Left lung (tissue), 10 donors: Measurements from ENCODE around the gene ERCC2. TPM values are rescaled to one million over a fixed set of nuclear protein-coding genes. Genes with fewer than 3 reads are reported as not detected.

Source experiments
- ATAC-seq: fragments of 200-7000 bp; cut with Tn5 transposase; one replicate; pipeline ENCODE4 v1.9.1; 2020; ENCODE audit warnings: moderate library complexity
- DNase-seq, 4 donors: peaks; one replicate each; pipeline ENCODE4 v3.0.0-alpha.2; 2013 to 2020
- H3K27ac ChIP-seq, 2 donors: fragments of 200-600 bp; sonication (generic) in 1 of 2; one replicate each; pipeline versions ENCODE4 v1.5.0 to v1.8.0; 2020 to 2021
- H3K27me3 ChIP-seq, 2 donors: fragments of 200-600 bp; sonication (generic) in 1 of 2; one replicate each; pipeline versions ENCODE4 v1.5.0 to v1.8.0; 2020 to 2021
- H3K36me3 ChIP-seq, 2 donors: fragments of 200-600 bp; sonication (generic) in 1 of 2; one replicate each; pipeline versions ENCODE4 v1.5.0 to v1.8.0; 2020 to 2021
- H3K4me1 ChIP-seq, 2 donors: fragments of 200-600 bp; one replicate each; pipeline ENCODE4 v1.8.0; 2021
- H3K4me3 ChIP-seq, 2 donors: fragments of 200-600 bp; sonication (generic) in 1 of 2; one replicate each; pipeline versions ENCODE4 v1.5.0 to v1.8.0; 2020 to 2021; ENCODE audit warnings: mild to moderate bottlenecking in 1 of 2
- H3K9me3 ChIP-seq, 2 donors: fragments of 200-600 bp; sonication (generic) in 1 of 2; one replicate each; pipeline versions ENCODE4 v1.5.0 to v1.8.0; 2020 to 2021
- intact Hi-C, 2 donors: fragments of 100-400 bp; cut with DNase I; formaldehyde crosslinking; loops; one replicate each; pipeline versions ENCODE4 v1.11.2 to v1.14.2; 2022
- polyA plus RNA-seq, 6 donors: library from polyadenylated mRNA; unstranded; fragments of 120-200 nt; gene quantifications; one replicate each; pipeline ENCODE4 v1.2.1, GENCODE V29; 2013; ENCODE audit not compliant: insufficient read length in 6 of 6
- total RNA-seq, 2 donors: library from RNA; stranded (reverse); fragmentation: NEBNext Ultra II Directional; extraction: Animal tissue kit (Norgen Biotek cat#: 25700); gene quantifications; one replicate each; pipeline ENCODE4 v1.2.1, GENCODE V29; 2021
- TF ChIP-seq, protein P1 (sequence below), 2 donors: fragments of 200-600 bp; sonication (generic) in 1 of 2; IDR thresholded peaks; one replicate each; pipeline versions ENCODE4 v1.5.0 to v1.8.0; 2021; ENCODE audit warnings: antibody characterized with exemption in 2 of 2
- donor health status: DM: no; HTN: yes; CAD: no.
- donor health status: DM: no; HTN: no; CAD: no.

ERCC2 gene
- total and polyA plus RNA-seq, 8 donors: 21.2 to 36.7 (median 31.3) TPM

DNA sequence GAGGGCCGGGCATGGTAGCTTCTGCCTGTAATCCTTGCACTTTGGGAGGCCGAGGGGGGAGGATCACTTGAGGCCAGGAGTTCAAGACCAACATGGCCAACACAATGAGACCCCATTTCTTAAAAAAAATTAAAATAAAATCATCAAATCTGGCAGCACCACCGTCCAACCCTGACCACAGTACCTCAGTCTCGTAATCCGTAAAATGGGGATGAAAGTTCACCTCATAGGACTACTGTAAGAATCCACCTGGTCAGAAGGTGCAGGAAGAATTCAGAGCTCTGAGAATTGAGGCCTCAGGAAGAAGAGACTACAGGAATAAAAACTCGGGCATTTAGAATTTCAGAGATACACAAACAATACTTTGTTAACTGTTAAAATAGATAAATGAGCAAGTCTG, 31.4 kb upstream of the ERCC2 start:
- no peak overlapping the region for H3K4me3 ChIP-seq
- peaks cover 0 to 60% of the 10 kb centered on the region in 2 donors for H3K27me3 ChIP-seq
- H3K36me3 ChIP-seq: peaks cover 0 to under 1% of the 10 kb centered on the region in 2 donors
- TF ChIP-seq, protein P1, sequence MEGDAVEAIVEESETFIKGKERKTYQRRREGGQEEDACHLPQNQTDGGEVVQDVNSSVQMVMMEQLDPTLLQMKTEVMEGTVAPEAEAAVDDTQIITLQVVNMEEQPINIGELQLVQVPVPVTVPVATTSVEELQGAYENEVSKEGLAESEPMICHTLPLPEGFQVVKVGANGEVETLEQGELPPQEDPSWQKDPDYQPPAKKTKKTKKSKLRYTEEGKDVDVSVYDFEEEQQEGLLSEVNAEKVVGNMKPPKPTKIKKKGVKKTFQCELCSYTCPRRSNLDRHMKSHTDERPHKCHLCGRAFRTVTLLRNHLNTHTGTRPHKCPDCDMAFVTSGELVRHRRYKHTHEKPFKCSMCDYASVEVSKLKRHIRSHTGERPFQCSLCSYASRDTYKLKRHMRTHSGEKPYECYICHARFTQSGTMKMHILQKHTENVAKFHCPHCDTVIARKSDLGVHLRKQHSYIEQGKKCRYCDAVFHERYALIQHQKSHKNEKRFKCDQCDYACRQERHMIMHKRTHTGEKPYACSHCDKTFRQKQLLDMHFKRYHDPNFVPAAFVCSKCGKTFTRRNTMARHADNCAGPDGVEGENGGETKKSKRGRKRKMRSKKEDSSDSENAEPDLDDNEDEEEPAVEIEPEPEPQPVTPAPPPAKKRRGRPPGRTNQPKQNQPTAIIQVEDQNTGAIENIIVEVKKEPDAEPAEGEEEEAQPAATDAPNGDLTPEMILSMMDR (IDR thresholded peaks at IDR 0.05): no peak
- DNase-seq (no peak), ATAC-seq (no peak)
- no peaks in the 10 kb centered on the region for H3K9me3 ChIP-seq
- no peak overlapping the region for H3K27ac ChIP-seq
- intact Hi-C loops: no loop called here
- H3K4me1 ChIP-seq: peaks cover 21 to 57% of the 10 kb centered on the region in 2 donors

- ATAC-seq (no peak), DNase-seq (no peak)
- TF ChIP-seq, protein P1 (IDR thresholded peaks at IDR 0.05): no peak
- Histone ChIP-seq H3K9me3 (no peaks in the 10 kb centered on the region), H3K4me1 (peaks cover 19 to 50% of the 10 kb centered on the region in 2 donors), H3K27ac (no peak overlapping the region), H3K27me3 (peaks cover 0 to 70% of the 10 kb centered on the region in 2 donors), H3K36me3 (peaks cover 0 to 14% of the 10 kb centered on the region in 2 donors), H3K4me3 (no peak overlapping the region)
- intact Hi-C loops: no loop called here
These were observed 29.8 kb upstream of the ERCC2 start for GRCh38 chr19:45400192-45400591.

DNA sequence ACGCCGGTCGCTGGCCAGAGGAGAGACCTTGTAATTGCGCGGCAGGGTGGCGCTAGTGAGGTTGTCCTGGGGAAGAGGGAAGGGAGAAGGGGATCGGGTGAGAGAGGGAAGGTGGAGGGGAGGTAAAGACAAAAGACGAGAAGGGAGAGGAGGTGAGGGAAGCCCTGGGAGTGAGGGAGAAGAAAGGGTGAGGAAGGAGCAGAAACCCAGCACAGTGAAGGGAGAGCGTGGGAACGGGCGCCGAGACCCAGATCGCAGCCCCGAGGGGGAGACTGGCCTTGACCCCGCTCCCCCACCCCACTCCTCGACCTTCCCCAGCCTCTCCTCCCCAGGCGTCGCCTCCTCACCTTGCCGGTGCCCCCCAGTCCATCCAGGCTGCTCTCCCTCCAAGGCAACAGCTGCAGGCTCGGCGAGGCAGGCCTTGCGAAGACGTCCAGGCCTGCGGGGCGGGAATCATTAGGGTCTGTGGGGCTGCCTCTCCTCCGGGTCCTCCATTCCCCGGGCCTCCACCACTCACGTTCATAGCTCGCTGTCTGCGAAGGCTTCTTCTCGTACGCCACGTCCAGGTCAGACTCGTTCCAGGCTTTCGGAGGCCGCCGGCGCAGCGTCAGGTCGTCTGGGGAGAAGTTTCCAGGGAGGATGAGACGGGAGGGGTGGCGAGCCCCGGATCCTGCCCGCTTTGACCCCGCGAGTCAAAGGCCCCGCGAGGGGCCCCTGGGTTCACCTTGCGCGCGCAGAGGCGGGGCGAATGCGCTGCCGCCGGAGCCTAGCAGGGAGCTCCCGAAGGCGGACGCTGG, 25.6 kb upstream of the ERCC2 start:
- TF ChIP-seq, protein P1 (IDR thresholded peaks at IDR 0.05): no peak
- Histone ChIP-seq H3K36me3 (peaks cover 0 to 21% of the 10 kb centered on the region in 2 donors), H3K9me3 (no peaks in the 10 kb centered on the region), H3K4me3 (no peak overlapping the region), H3K27me3 (peaks cover 0 to 34% of the 10 kb centered on the region in 2 donors), H3K27ac (no peak overlapping the region), H3K4me1 (peaks cover 0 to 16% of the 10 kb centered on the region in 2 donors)
- ATAC-seq: no peak
- intact Hi-C loops: no loop called here
- DNase-seq: no peak

DNA sequence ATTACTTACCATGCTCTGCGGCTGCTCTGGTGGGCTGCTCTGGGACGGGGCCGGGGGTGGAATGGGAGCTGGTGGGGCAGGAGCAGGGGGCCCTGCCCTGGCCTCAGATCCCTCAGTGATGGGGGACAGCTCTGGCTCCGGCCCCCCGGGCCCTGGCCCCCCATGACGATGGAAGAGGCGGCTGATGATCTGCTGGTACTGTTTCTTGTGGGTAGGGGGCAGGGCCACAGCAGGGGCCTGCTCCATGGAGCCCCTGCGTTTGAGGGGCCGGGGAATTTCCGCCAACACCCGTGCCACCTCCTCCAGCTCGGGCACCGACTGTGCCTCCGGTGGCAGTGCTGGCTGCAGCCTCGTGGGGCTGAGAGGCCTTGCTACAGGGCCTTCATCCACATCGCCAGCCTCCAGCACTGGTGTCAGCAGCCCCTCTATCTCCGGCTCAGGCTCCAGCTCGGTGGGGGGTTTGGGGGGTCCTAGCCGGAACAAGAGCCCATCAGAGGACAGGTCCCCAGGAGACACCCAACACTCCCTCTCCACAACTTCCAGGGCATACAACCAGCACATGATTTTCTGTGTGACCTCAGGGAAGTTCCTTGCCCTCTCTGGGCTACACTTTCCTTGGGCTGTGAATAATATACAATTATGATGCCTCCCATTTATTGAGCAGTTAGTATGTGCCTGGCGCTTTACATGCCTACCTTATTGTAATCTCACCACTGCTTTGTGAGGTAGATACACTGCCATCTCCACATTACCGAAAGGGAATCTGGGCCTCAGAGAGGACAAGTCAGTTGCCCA, 21.7 kb upstream of the ERCC2 start:
- H3K36me3 ChIP-seq: peaks cover 0 to 21% of the 10 kb centered on the region in 2 donors
- H3K4me1 ChIP-seq: no peaks in the 10 kb centered on the region
- no peak overlapping the region for H3K4me3 ChIP-seq
- intact Hi-C loops: no loop called here
- DNase-seq (no peak), ATAC-seq (no peak)
- no peak overlapping the region for H3K27ac ChIP-seq
- TF ChIP-seq, protein P1 (IDR thresholded peaks at IDR 0.05): no peak
- peaks cover 0 to 26% of the 10 kb centered on the region in 2 donors for H3K27me3 ChIP-seq
- H3K9me3 ChIP-seq: no peaks in the 10 kb centered on the region

GRCh38 chr19:45391346-45391745, 21.0 kb upstream of the ERCC2 start:
- peak; percentile 15 for ATAC-seq
- DNase-seq: no peak
- intact Hi-C loops: no loop called here

More at GRCh38 chr19:45391346-45391745, 21.0 kb upstream of the ERCC2 start:
- no peaks in the 10 kb centered on the region for H3K4me1 ChIP-seq
- H3K36me3 ChIP-seq: peaks cover 0 to 16% of the 10 kb centered on the region in 2 donors
- no peaks in the 10 kb centered on the region for H3K9me3 ChIP-seq
- H3K4me3 ChIP-seq: no peak overlapping the region
- H3K27me3 ChIP-seq: peaks cover 0 to 26% of the 10 kb centered on the region in 2 donors
- H3K27ac ChIP-seq: no peak overlapping the region
- TF ChIP-seq, protein P1 (IDR thresholded peaks at IDR 0.05): no peak
